SK-N-SH (cell line): ENCODE results near the gene SUFU. TPM values are rescaled to one million over a fixed set of nuclear protein-coding genes. Genes with fewer than 3 reads are reported as not detected.

Experiments used
- CTCF ChIA-PET: fragments of 300-600, 350-600 bp; formaldehyde crosslinking; extraction: SDS; loops from one replicate; lab custom pipeline; 2021; lab: Yijun Ruan, JAX
- POLR2A ChIA-PET: fragments of 350-600 bp; sonication (Branson Sonifier 250); formaldehyde crosslinking; extraction: SDS; loops from one replicate; lab custom pipeline; 2020; ENCODE audit warnings: antibody characterized with exemption, inconsistent platforms; lab: Yijun Ruan, JAX
- DNase-seq: peaks from one replicate; pipeline ENCODE4 v3.0.0; 2012
- H2AFZ ChIP-seq: fragments of 200-600 bp; sonication (generic); 2 replicates; pipeline ENCODE4 v1.8.1; 2016; ENCODE audit warnings: antibody characterized with exemption, mild to moderate bottlenecking, low read depth
- H3F3A ChIP-seq: fragments of 200-600 bp; sonication (generic); replicated peaks from 2 replicates; pipeline ENCODE3; 2016; ENCODE audit warnings: antibody characterized with exemption, mild to moderate bottlenecking; ENCODE audit not compliant: insufficient read depth
- H3K27ac ChIP-seq, 2 experiments: fragments of 200-500 bp in 1 of 2; fragments of 200-600 bp in 1 of 2; sonication (Bioruptor generic) in 1 of 2; sonication (generic), shearing (Covaris generic) in 1 of 2; 2 replicates each; pipeline versions ENCODE4 v1.5.1 to v1.6.1; 2014 to 2016; ENCODE audit warnings: low read depth in 2 of 2, inconsistent platforms in 1 of 2, low read length in 1 of 2, mild to moderate bottlenecking in 1 of 2, mixed read lengths in 1 of 2
- H3K27me3 ChIP-seq: fragments of 200-600 bp; sonication (generic), shearing (Covaris generic); 2 replicates; pipeline ENCODE4 v1.6.1; 2016; ENCODE audit warnings: mixed run types; ENCODE audit not compliant: insufficient read depth
- H3K36me3 ChIP-seq, 2 experiments: fragments of 200-500 bp in 1 of 2; fragments of 200-600 bp in 1 of 2; sonication (Bioruptor generic) in 1 of 2; sonication (generic) in 1 of 2; replicated peaks in 1 of 2; 2 replicates each; pipeline versions ENCODE3 to v1.5.1; 2014 to 2016; ENCODE audit warnings: low read length in 1 of 2, mild to moderate bottlenecking in 1 of 2; ENCODE audit not compliant: insufficient read depth in 2 of 2, control insufficient read depth in 1 of 2
- H3K4me1 ChIP-seq, 2 experiments: fragments of 200-500 bp in 1 of 2; fragments of 200-600 bp in 1 of 2; sonication (Bioruptor generic) in 1 of 2; sonication (generic), shearing (Covaris generic) in 1 of 2; 2 replicates each; pipeline versions ENCODE4 v1.5.1 to v1.6.1; 2014 to 2016; ENCODE audit warnings: low read depth in 1 of 2, low read length in 1 of 2, mixed run types in 1 of 2; ENCODE audit not compliant: insufficient read depth in 2 of 2, control insufficient read depth in 1 of 2
- H3K4me2 ChIP-seq: fragments of 200-600 bp; sonication (generic), shearing (Covaris generic); 2 replicates; pipeline ENCODE4 v1.6.1; 2017; ENCODE audit warnings: mixed run types
- H3K4me3 ChIP-seq, 2 experiments: fragments of 200-500 bp in 1 of 2; fragments of 200-600 bp in 1 of 2; sonication (Bioruptor generic) in 1 of 2; sonication (generic), shearing (Covaris generic) in 1 of 2; 2 replicates each; pipeline versions ENCODE4 v1.5.1 to v1.8.1; 2014 to 2016; ENCODE audit warnings: low read depth in 2 of 2, inconsistent platforms in 1 of 2, low read length in 1 of 2, mild to moderate bottlenecking in 1 of 2, mixed read lengths in 1 of 2, moderate library complexity in 1 of 2
- H3K79me2 ChIP-seq: fragments of 200-600 bp; sonication (generic); 2 replicates; pipeline ENCODE4 v1.8.1; 2017; ENCODE audit warnings: mild to moderate bottlenecking; ENCODE audit not compliant: insufficient read depth
- H3K9ac ChIP-seq: fragments of 200-600 bp; sonication (generic); 2 replicates; pipeline ENCODE4 v1.6.1; 2017; ENCODE audit warnings: mixed run types
- H3K9me2 ChIP-seq: fragments of 200-600 bp; sonication (generic); 2 replicates; pipeline ENCODE4 v1.6.1; 2017; ENCODE audit warnings: mixed run types
- H3K9me3 ChIP-seq: fragments of 200-600 bp; sonication (generic); 2 replicates; pipeline ENCODE4 v1.6.1; 2017; ENCODE audit warnings: mixed run types, mild to moderate bottlenecking, moderate library complexity
- H4K20me1 ChIP-seq: fragments of 200-600 bp; sonication (generic); 2 replicates; pipeline ENCODE4 v1.6.1; 2017; ENCODE audit warnings: mild to moderate bottlenecking, mixed run types; ENCODE audit not compliant: insufficient read depth
- CHD2 ChIP-seq: fragments of 150-350 bp; IDR thresholded peaks from 2 replicates; pipeline ENCODE4 v1.6.1; 2018; ENCODE audit warnings: low read length; ENCODE audit not compliant: partially characterized antibody
- EP300 ChIP-seq, 2 experiments: IDR thresholded peaks; 2 replicates each; pipeline versions ENCODE4 v1.4.0 to v1.6.1; 2012; ENCODE audit warnings: borderline replicate concordance in 1 of 2, low read depth in 1 of 2, low read length in 1 of 2
- EZH2phosphoT487 ChIP-seq: fragments of 200-600 bp; sonication (generic); IDR thresholded peaks from 2 replicates; pipeline ENCODE4 v1.6.1; 2017; ENCODE audit warnings: low read depth, mixed run types, mild to moderate bottlenecking, antibody characterized with exemption, moderate library complexity, borderline replicate concordance
- FOSL2 ChIP-seq: IDR thresholded peaks from 2 replicates; pipeline ENCODE4 v1.4.0; 2012; ENCODE audit warnings: low read depth, mild to moderate bottlenecking, moderate library complexity, borderline replicate concordance
- JUND ChIP-seq: IDR thresholded peaks from 2 replicates; pipeline ENCODE4 v1.4.0; 2012
- MEF2A ChIP-seq: IDR thresholded peaks from 2 replicates; pipeline ENCODE4 v1.4.0; 2012; ENCODE audit warnings: low read depth, borderline replicate concordance
- NFIC ChIP-seq: IDR thresholded peaks from 2 replicates; pipeline ENCODE4 v1.4.0; 2012; ENCODE audit warnings: borderline replicate concordance
- RAD21 ChIP-seq: IDR thresholded peaks from 2 replicates; pipeline ENCODE4 v1.6.1; 2012; ENCODE audit warnings: mild to moderate bottlenecking, low read length
- RFX5 ChIP-seq: IDR thresholded peaks from 2 replicates; pipeline ENCODE4 v1.6.1; 2012; ENCODE audit warnings: mild to moderate bottlenecking, improper control_type of control experiment, low read length
- RXRA ChIP-seq: IDR thresholded peaks from 2 replicates; pipeline ENCODE4 v1.4.0; 2012; ENCODE audit warnings: low read depth, mild to moderate bottlenecking, borderline replicate concordance
- TCF12 ChIP-seq: IDR thresholded peaks from 2 replicates; pipeline ENCODE4 v1.4.0; 2012
- WGBS: methylation state at CpG from one replicate; pipeline ENCODE4 v1.1.6; 2017; ENCODE audit warnings: low lambda C conversion rate; 5-methylcytosine and 5-hydroxymethylcytosine counted together
- polyA plus RNA-seq, 3 experiments: library from polyadenylated mRNA; depleted of rRNA; stranded (reverse); fragments of >200 nt; gene quantifications; 2 replicates each; pipeline ENCODE4 v1.2.3, GENCODE V29; 2012
- TF ChIP-seq, protein P1 (sequence below): fragments of 200-600 bp; sonication (generic); IDR thresholded peaks from 2 replicates; pipeline ENCODE4 v1.6.1; 2017; ENCODE audit warnings: antibody characterized with exemption, mild to moderate bottlenecking, moderate library complexity
- TF ChIP-seq, protein P2 (sequence below): IDR thresholded peaks from 2 replicates; pipeline ENCODE4 v1.4.0; 2012; ENCODE audit warnings: low read depth
- TF ChIP-seq, protein P3 (sequence below): fragments of 150-350 bp; IDR thresholded peaks from 2 replicates; pipeline ENCODE4 v1.6.1; 2016; ENCODE audit warnings: mild to moderate bottlenecking, low read depth, low read length

The SUFU gene
- polyA plus RNA-seq, 1 of the 3 experiments (the other 2 are of a cell fraction), result 5.7 TPM

DNA sequence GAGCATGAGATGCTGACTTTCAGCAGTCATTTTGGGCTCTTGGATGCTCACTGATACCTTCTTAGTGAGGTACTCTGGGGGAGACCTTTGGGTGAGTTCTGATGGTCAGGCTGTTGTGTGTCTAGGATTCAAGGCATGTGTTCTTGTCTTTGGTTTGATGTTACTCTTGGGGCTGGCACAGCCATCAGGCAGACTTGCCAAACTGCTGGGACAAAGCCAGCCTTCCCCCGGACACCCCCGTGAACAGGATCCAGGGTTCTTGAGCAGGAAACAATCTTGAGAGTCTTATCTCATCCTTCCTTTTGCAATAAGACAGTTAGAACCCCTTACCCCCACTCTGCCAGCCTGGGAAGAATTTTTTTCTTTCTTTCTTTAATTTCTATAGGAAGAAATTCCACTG lies 42.2 kb downstream of the SUFU start:
- no peaks in the 10 kb centered on the region for H3K36me3 ChIP-seq
- H3K79me2 ChIP-seq, result peaks cover 5% of the 10 kb centered on the region; the same call in 1 of the 2 replicates
- no peak overlapping the region for H3K9ac ChIP-seq
- H4K20me1 ChIP-seq, result no peaks in the 10 kb centered on the region
- H3K27ac ChIP-seq, result no peak overlapping the region; a peak in 1 of 4 replicates
- H3K4me3 ChIP-seq, result no peak overlapping the region
- H3K4me1 ChIP-seq, result peaks cover 4 to 11% of the 10 kb centered on the region in 2 experiments; a peak in 1 of 4 replicates
- CTCF ChIA-PET, result no interaction called here
- DNase-seq, result no peak
- no peaks in the 10 kb centered on the region for H3F3A ChIP-seq
- H3K27me3 ChIP-seq, result no peaks in the 10 kb centered on the region
- 83% methylated on average over 2 of the region's 2 CpGs for WGBS
- 0 out of 2 replicates have a peak overlapping the region, but pooled peaks have one; percentile 39 for H3K4me2 ChIP-seq
- TF ChIP-seq RFX5 (no peak), RXRA (no peak), JUND (no peak), RAD21 (no peak), EZH2phosphoT487 (no peak), NFIC (no peak), CHD2 (no peak), FOSL2 (no peak), MEF2A (no peak), TCF12 (no peak), EP300 (IDR thresholded peaks at IDR 0.05; ENCODE audit: borderline replicate concordance in 1 of 2, low read depth in 1 of 2, low read length in 1 of 2) (no peak)
- TF ChIP-seq, protein P1, sequence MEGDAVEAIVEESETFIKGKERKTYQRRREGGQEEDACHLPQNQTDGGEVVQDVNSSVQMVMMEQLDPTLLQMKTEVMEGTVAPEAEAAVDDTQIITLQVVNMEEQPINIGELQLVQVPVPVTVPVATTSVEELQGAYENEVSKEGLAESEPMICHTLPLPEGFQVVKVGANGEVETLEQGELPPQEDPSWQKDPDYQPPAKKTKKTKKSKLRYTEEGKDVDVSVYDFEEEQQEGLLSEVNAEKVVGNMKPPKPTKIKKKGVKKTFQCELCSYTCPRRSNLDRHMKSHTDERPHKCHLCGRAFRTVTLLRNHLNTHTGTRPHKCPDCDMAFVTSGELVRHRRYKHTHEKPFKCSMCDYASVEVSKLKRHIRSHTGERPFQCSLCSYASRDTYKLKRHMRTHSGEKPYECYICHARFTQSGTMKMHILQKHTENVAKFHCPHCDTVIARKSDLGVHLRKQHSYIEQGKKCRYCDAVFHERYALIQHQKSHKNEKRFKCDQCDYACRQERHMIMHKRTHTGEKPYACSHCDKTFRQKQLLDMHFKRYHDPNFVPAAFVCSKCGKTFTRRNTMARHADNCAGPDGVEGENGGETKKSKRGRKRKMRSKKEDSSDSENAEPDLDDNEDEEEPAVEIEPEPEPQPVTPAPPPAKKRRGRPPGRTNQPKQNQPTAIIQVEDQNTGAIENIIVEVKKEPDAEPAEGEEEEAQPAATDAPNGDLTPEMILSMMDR, result no peak
- TF ChIP-seq, protein P2, sequence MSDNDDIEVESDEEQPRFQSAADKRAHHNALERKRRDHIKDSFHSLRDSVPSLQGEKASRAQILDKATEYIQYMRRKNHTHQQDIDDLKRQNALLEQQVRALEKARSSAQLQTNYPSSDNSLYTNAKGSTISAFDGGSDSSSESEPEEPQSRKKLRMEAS, result no peak
- TF ChIP-seq, protein P3, sequence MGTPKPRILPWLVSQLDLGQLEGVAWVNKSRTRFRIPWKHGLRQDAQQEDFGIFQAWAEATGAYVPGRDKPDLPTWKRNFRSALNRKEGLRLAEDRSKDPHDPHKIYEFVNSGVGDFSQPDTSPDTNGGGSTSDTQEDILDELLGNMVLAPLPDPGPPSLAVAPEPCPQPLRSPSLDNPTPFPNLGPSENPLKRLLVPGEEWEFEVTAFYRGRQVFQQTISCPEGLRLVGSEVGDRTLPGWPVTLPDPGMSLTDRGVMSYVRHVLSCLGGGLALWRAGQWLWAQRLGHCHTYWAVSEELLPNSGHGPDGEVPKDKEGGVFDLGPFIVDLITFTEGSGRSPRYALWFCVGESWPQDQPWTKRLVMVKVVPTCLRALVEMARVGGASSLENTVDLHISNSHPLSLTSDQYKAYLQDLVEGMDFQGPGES, result no peak
- TF ChIP-seq, all 33 proteins: peak for 0
- POLR2A ChIA-PET, result no interaction called here
- Histone ChIP-seq H3K9me2 (no peaks in the 10 kb centered on the region), H3K9me3 (no peaks in the 10 kb centered on the region), H2AFZ (no peak overlapping the region)
